Right hindlimb (tissue), 1 donor: Measurements from ENCODE around the gene VPS51.

Experiments
- DNase-seq: peaks from one replicate; pipeline ENCODE4 v3.0.0-alpha.2; 2018

VPS51 gene

DNA sequence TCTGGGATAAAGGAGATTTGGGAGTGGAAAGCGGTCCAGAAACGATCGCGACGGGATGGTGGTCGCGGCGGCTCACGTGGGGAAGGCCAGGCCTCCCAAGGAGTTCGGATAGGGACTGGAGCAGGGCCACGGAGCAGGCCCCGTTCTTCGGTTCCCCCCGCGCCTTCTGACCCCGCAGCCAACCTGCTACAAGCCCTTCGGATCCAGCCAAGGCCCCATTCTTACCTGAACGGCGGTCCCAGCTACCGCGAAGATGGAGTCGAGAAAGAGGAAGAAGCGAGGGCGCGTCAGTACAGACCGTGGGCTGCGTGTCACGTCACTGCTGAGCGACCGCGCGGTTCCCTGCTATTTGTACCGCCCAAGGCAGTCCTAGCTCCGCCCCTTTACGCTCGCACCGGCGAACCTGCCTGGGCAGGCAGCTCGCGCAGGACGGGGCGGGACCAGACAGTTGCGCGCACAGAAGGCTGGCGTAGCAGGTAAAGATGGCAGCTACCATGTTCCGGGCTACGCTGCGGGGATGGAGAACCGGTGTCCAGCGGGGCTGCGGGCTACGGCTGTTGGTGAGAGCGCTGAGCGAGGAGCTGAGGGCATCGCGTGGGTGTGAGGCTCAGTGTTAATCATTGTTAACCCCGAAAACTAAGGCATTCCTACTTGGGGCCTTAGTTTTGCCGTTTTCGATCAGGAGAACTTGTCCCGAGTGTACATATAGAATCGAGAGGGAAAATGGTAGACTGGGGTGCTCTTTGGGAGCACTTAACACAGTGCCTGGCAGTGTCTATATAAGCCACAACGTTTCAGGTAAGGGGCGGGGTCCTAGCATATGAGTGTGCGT is 26.1 kb downstream of the VPS51 start, which contains the start of the genes FAU and MRPL49:
Gene FAU (minus strand): TSS at position 270 of the 832 bp plus-strand sequence. CDS start 321 bp downstream, outside the sequence.
Gene MRPL49 (plus strand): TSS at position 457 of the 832 bp plus-strand sequence. CDS start 26 bp downstream, at position 483.
- peak; percentile 98 for DNase-seq

DNA sequence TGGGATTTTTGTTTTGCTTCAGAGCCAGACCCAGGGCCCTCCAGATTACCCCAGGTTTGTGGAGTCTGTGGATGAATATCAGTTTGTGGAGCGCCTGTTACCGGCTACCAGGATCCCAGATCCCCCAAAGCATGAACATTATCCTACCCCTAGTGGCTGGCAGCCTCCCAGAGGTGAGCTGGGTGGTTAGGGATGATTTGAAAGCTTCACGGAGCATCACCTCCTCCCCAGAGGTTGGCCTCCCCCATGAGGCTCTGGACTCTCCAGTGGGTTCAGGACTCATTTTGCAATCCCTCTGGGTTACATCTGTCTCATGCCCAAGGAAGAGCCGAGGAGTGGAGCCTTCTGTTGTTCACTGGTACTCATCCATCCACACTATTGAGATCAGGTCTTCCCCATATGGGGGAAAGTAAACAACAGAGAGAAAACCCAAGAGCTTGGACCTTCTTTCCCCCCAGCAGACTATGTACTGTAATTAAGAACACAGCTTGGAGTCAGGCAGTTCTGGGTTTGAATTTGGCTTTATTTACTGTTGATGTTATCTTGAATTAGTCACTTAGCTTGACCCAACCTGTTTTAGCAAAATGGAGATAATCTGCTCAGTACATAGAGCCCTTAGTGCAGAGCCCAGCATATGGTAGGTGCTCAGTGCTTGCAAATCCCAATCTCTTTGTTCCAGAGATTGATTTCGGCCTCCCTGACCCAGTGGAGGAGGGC is 28.6 kb downstream of the VPS51 start:
- DNase-seq, result no peak

DNA sequence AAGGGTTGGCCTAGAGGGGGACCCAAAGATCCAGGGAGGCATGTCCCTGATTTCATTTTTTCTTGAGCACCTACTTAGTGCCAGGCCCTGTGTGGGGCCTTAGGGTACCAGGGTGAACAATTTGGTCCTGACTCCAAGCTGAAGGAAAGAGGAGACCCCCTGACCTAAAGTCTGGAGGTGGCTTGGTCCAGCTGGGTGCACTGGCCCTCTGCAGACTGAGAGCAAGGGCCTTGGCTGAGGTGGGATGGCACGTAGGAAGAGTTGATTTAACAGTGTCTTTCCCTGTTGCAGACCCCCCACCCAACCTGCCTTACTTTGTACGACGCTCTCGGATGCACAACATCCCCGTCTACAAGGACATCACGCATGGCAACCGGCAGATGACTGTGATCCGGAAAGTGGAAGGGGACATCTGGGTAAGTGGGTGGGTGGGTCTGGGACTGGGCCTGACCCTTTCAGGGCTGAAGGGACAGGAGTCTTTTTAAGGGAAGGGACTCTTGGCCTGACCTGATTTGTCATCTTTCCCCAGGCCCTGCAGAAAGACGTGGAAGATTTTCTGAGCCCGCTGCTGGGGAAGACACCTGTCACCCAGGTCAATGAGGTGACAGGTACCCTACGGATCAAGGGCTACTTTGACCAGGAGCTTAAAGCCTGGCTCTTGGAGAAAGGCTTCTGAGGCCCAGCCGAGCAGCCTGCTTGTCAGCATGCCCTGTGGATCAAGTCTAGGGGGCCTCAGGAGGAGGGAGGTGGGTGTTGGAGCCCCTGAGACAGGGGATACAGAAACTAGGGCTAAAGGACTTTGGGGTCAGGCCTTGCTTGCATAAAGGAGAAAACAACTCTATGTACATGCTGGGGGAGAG is 29.4 kb downstream of the VPS51 start:
- no peak for DNase-seq

DNA sequence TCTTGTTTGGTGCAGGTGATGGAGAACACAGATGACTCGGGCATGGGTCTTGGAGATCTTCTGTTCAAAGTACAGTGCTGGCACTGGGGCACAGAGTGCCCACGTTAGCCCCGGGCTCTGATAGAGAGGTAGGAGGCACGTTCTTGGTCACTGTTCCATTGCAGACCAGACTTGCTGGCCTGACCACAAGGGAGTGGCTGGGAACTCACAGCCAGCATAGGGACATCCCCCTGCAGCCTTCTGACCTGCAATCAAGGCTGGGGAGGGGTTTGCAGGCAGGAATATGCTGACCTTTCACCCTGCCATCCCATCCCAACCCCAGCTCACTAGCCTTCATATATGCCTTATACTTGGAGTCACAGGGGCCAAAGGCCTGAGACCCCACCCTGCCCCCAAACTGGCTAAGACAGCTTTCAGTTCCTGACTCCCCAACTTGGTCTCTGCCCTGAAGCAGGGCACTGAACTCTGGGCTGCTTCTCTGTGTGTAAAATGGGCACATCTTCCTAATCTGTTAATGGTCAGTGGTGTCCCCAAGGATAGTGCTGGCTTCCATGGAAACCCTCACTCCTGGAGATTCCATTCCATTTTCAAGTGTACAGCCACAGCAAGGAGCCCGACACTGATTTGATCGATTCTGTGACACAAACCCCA is 30.7 kb downstream of the VPS51 start:
- no peak for DNase-seq

DNA sequence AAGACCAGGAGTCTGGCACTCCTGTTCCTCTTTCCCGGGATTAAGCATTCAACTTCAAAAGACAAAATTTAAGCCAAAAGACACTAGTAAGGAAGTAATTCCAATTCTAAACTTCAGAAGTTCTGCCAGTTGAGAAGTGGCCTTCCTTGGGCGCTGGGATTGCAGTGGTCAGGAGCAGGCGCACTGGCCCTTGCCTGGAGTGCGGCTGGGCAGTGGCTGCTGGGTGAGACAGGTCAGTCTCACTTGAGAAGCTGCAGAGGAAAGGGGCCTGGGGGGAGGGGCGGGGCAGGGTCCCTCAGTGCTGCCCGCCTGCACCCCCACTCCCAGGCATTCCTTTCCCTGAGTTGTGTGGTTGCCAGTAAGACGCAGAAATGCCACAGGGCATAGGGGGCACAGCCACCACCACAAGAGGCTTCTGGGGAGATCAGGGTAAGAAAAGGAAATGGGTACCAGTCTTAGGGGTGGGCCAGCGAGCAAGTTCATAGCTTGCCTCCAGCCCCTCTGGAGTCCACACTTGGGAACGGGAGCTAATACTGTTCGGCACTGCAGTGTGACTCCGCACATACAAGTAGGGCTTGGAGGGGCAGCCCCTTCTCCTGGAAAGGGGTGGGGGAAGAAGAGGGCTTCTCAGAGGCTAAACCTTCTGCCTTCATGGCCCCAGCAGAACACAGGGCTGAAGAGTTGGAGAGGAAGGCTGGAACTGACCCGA is 31.6 kb downstream of the VPS51 start:
- DNase-seq, result no peak

DNA sequence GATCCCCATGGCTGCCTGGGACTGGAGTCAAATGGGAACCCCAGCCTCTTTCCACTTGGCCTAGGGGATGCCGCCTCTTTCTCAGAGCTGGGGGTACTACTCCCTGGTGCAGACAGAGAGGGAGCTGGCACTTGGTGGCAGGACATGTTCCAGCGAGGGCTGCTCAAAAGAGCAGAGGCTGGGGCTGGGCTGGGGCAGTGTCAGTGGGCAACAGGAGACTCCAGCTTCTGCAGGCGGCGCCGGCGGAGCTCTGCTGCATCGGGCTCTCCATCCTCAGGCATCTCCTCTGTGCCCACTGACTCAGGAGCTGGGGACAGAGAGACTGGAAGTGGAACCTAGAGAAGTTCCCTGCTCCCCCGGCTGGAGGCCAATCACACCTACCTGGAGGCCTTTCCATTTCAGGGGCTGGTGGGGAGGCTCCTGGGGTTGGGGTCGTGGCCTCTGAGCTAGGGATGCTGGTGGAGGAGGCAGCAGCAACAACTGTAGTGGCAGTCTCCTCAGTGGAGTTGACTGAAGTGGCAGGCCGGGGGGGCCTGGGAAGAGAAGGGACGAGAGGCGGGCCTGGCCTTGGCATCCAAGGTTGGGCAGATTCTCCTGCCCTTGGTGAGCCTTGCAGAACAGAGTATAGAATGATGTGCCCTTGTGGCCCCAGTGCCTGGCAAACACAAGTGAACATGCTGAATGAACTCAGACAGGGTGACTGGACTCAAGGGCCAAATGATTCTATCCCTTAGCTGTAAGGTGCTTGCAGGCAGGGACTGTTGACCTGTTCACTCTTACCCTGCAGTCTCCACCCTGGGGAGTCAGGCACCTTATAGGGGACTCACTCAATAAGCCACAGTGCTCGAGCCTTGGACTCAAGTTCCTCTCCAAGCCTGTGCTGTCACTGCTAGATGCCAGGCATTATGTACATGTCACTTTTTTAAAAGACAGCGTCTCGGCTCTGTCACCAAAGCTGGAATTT is 32.5 kb downstream of the VPS51 start:
- DNase-seq, result no peak

DNA sequence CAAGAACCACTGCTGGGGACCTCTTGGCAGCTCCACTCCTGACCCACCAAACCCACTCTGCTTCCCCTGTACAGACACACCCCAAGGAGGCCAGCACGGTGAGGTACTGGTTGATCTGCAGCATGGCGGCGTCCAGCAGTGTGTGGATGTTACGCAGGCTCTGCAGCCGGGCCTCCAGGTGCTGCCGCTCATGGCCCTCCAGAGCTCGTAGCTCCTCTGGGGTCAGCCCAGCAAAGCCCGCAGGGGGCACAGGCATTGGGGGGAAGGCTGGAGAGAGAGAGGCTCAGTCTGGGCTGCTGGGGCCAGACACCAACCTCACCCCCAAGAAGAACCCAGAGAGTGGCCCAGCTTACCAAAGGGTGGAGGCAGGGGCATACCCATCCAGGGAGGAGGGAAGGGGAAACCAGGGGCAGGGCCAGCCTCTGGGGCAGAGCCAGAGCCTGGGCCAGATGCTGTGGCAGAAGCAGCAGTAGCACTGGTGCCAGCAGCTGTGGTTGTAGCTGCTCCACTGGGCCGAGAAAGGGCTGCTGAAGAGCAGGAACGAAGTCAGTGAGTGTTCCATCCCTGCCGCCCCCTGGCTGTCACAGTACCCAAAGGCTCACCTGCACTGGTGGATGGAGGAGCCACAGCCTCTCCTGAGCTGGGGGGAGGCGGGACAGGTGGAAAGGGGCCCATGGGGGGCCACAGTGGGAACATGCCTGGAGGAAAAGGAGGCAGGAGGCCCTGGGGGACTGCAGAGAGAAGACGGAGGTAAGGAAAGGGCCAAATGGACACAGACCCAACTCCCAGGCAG is 33.8 kb downstream of the VPS51 start:
- no peak for DNase-seq

DNA sequence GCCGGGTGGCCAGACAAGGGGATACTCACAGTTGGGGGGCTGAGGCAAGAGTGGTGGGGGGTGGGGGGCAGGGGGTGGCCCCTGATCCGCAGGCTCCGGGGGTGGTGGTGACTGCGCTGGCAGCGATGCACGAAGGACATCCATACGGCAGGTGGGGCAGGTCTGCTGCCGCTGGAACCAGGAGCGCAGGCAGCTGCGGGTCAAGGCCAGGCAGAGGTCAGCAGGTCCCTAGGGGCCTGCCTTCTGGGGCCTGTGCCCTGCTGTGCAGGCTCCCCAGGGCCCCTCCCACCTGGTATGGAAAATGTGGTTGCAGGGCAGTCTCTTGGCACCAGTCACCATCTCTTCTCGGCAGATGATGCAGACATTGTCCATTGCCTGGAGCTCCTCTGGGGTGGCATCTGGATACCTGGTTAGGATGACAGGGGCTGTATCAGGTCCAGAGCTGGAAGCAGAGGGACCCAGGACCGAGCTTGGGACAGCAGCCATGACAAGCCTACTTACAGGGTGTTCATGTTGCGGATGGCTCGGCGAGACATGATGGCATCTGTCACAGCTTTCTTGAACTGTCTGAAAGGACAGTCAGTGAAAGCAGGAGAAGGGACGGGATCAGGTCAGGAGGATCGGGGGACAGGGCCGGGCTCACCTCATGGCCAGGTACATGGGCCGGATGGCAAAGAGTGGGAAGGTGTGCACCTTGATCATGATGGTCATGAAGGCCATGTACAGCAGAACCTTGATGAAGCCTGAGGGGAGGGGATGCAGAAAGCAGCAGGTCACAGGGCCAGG is 34.8 kb downstream of the VPS51 start:
- no peak for DNase-seq

DNA sequence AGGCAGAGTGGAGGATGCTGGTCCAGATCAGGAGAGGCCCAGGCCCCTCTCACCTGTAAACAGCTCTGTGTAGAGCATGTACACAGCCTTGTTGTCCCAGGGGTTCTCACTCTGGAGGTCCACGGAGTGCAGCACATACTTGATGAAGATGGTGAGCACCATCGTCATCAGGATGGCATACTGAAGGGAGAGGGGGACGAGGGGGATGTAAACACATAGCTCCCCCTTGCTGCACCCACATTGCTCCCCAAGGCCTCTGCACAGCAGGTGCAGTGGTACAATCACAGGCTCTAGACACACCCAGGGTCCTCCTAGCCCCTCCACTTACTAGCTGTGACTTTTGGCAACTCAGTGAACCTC is 35.4 kb downstream of the VPS51 start:
- no peak for DNase-seq

DNA sequence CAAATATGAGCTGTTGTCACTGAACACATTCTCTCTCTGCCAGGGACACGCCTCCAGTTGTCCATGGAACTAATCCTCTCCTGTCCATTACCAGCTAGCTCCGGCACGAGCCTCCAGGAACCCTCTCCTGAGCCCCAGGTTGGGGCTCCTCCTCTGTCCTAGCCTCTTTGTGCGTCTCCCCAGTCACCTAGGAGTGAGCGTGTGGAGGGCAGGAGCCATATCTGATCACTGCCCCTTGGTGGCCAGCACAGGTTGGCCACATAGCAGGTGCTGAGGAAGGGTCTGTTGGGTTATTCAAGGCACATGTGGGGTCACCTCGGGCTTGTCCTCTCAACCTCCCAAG is 35.9 kb downstream of the VPS51 start:
- DNase-seq, result no peak

DNA sequence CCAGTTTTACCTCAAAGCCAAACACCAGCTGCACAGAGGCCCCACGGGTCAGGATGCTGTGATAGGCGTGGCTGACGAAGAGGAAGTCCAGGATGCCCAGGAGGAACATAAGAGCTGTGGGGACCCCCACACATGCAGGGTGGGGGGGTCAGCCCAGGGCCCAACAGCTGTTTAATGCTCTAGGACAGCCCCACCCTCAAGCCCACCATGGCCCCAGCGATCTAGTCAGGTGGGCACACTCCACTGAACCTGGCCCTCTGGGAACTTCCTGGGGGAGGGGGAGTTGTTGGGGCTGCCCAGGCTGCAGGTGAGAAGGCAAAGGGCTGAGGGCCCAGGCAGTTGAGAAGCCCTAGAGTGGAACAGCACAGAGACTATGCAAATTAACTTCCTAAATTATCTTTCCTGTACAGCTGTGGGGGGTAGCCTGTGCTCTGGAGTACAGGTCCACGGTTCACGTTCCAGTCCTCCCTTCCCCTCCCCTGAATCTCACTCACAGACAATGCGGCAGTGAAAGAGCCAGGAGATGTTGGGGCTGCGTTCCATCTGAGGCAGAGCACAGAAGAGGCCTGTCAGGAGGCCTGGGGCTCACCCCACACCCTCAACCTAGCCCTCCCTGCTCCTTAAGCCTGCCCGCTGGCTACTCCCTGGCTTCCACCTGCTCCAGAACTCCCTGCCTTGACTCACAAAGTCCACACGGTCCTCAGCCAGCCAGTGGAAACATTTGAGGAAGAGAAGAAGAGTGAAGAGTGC is 36.4 kb downstream of the VPS51 start:
- no peak for DNase-seq

DNA sequence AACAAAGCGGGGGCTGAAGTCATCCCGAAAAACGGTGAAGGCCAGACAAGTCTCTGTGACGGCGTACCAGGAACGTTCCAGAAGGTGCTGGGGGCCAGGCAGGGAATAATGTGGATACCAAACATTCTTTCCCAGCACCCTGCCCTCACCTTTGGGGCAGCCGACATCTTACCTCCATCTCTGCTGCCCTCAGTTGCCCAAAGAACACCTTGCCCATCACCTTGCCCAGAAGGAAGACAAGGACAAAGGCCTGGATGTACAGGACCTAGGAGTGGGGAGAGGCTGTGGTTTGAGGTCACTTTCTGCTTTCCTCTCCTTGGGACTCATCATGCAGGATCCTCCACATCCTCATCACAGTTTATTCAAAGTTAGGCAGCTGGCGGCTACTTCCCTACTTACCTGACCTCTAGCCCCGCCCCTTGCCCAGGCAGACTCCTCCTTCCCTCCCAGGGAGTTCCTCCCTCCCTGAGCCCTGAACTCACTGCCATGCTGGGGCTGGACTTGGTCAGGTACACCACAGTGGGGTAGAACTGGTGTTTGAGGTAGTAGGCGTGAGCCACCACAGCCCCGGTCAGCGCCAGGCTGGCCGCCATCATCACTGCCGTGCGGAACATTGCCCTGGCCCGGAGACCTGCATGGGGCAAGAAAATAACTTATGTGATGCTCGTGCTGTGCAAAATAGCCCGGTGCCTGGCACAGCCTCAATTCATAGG is 37.1 kb downstream of the VPS51 start:
- DNase-seq, result no peak

DNA sequence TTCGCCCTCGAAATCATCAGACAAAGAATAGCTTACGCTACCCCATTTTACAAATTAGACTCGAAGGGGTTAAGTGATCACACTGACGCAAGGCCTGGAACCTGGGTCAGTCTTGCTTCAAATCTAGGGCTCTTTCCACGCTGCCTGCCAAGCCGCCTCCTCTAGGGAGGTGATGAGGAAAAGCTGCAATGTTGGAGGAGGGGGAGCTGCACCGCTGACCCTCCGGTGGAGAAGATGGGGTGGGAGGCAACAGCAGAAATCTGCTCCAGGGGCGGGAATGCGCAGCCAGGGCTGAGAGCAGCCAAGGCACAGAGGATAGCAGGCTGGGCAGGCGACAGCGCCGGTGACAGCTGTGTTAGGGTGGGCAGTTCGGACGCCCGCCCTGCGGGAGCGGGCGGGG is 37.7 kb downstream of the VPS51 start:
- peak; percentile 84 for DNase-seq

DNA sequence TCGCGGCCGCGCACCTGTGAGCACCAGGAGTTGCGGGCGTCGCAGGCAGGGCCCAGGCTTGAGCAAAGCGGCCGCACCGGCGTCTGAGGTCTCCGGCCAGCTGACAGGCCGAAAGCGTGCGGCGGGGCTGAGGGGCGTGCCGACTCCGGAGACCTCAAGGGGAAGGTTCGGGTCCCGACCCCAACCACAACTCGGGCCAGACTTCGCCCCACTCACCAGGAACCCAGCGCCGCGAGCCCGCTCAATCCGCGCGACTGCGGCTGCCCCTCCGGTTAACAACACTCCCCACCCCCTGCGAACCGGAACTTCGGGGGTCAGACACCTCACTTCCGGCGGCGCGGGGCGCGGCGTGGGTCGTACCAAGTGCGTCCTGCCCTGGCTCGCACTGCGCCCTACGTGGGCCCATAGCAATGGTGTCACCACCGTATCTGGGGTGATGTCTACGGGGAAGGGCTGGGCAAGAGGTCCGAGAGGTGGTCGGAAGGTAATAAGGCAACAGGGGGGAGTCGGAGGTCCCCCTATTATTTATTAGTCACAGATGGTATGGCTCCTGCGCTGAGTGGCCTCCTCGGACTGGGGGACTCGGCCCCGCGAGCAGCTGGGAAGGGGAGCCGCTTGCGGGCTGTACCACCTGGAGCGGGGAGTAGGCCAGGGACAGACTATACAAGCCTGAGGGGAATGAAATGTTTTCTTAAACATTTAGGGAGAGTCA is 38.4 kb downstream of the VPS51 start, which contains the start of gene SYVN1:
Gene SYVN1 (minus strand): TSS at position 280 of the 712 bp plus-strand sequence. CDS start 918 bp downstream, outside the sequence.
- peak; percentile 94 for DNase-seq

DNA sequence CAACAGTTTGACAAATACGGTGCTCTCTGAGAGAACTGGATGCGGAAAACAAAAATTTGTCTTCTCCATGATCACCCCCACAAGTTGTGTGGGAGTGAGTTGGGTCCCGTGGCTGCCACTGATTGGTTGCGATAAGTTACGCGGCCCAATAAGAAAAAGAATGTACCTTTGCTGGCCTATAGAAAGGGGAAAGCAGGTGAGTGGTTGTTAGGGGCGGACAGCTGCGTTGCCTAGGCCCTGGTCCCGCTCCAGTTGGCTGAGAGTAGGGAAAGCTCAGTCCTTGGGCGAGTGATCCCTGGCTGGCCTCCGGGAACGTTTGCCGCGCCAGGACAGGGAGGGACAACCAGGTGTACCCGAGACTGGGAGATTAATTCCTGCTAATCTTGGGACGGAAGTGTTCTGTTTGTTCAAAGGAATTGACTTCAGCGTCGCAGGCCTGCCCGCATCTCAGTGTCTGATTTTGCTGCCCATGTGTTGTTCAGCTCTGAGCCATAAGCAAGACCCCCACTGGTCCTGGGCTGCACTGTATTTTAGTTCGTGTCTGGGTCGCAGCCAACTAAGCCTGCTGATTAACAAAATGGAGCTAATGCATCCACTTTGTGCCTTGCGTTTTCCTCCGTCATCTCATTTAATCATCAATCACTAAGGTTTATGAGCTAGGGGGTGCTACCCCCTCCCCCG is 39.1 kb downstream of the VPS51 start:
- peak; percentile 95 for DNase-seq

DNA sequence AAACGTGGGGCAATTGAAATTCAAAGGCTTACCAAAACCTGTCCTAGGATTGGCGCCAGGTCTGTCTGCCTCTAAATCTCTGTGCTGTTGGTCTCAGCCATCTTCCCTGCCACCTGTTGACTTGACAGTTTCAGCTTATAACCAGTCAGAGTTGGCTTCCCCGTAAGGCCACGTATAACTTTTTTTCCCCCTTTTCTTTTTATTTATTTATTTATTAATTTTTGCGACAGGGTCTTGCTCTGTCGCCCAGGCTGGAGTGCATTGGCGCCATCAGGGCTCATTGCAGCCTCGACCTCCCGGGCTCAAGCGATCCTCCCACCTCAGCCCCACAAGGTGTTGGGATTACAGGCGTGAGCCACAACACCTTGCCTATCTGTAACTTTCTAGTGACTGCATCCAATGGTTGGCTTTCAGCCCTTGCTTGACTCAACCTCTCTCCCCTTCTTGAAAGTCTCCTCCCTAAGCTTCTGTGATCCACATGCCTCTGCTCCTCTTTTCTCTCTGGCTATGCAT is 39.7 kb downstream of the VPS51 start:
- DNase-seq, result no peak
